Stimulated activated CD4-positive, alpha-beta T cell treated with anti-CD3 and anti-CD28 coated beads, Interleukin-15, amount 100 ng/mL, for 48 hours (primary cell): ENCODE measurements around the gene SCML1.

Experiments used
- DNase-seq, 2 donors: peaks; one replicate each; pipeline ENCODE4 v3.0.0-alpha.2; 2020; ENCODE audit warnings: low read depth in 2 of 2

SCML1 gene

GRCh38 chrX:17788956-17789562 is 51.8 kb downstream of the SCML1 start:
- DNase-seq = no peak

GRCh38 chrX:17792826-17793225 is 55.5 kb downstream of the SCML1 start:
- no peak for DNase-seq

- DNase-seq = no peak
Measured at GRCh38 chrX:17798921-17799320, 61.6 kb downstream of the SCML1 start.

- no peak for DNase-seq
Measured at GRCh38 chrX:17801431-17801830, 64.1 kb downstream of the SCML1 start.

GRCh38 chrX:17802756-17803155 is 65.5 kb downstream of the SCML1 start:
- no peak for DNase-seq

- DNase-seq = no peak
Measured at GRCh38 chrX:17803449-17803848, 66.2 kb downstream of the SCML1 start.
